Ovary (tissue), 3 donors: Measurements from ENCODE around the gene AGK.

Source experiments
- CTCF ChIP-seq, 3 donors: fragments of 450-650 bp in 2 of 3; fragments of 200-600 bp in 1 of 3; IDR thresholded peaks; one replicate each; pipeline versions ENCODE4 v1.5.1 to v1.8.0; 2016 to 2022; ENCODE audit warnings: antibody characterized with exemption in 3 of 3, mild to moderate bottlenecking in 1 of 3
- EP300 ChIP-seq: sonication (generic); formaldehyde crosslinking; IDR thresholded peaks from one replicate; pipeline ENCODE4 v1.6.1; 2017; ENCODE audit warnings: antibody characterized with exemption
- POLR2A ChIP-seq: fragments of 450-650 bp; IDR thresholded peaks from one replicate; pipeline ENCODE4 v1.6.1; 2017; ENCODE audit warnings: antibody characterized with exemption, mild to moderate bottlenecking, moderate library complexity
- donor health status: DM: no; HTN: no; CAD: no.

GRCh38 chr7:141674171-141674671 is 123.0 kb downstream of the AGK start:
- TF ChIP-seq CTCF (IDR thresholded peaks at IDR 0.05) (no peak), POLR2A (no peak), EP300 (no peak)
